HS-5 (cell line): Measurements from ENCODE around the gene CYP1A1.

Source experiments
- DNase-seq: peaks from one replicate; pipeline ENCODE4 v3.0.0-alpha.2; 2012; ENCODE audit warnings: low read depth

Gene CYP1A1, protein sequence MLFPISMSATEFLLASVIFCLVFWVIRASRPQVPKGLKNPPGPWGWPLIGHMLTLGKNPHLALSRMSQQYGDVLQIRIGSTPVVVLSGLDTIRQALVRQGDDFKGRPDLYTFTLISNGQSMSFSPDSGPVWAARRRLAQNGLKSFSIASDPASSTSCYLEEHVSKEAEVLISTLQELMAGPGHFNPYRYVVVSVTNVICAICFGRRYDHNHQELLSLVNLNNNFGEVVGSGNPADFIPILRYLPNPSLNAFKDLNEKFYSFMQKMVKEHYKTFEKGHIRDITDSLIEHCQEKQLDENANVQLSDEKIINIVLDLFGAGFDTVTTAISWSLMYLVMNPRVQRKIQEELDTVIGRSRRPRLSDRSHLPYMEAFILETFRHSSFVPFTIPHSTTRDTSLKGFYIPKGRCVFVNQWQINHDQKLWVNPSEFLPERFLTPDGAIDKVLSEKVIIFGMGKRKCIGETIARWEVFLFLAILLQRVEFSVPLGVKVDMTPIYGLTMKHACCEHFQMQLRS

DNA sequence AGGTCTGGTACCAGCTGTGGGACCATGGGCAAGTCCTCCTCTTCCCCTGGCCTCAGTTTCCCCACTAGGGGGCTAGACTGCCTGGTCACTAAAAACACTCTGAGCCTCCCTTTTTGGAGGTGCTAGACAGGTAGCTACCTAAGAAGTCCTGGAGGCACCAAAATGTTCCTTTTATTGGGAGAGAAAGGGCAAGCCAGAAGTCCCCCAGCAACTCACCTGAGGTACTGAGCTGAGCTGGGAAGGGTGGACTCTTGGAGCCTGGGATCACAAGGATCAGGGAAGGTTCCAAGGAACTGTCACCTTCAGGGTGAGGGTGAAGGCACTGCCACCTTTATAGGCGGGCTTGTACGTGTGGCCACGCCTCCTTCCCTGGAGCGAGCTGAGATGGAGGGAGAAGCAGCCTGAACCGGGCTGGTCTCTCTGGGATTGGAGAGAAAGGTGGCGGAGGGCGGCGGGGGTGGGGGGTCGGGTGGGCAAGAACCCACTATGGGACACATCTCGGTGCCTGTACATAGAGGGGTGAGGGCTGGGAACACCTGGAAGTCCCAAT, at the start of gene CYP1A1:
CYP1A1 (minus strand) TSS at position 304 of the 550 bp plus-strand sequence. CDS start 2,431 bp downstream, outside the sequence.
- DNase-seq = no peak

DNA sequence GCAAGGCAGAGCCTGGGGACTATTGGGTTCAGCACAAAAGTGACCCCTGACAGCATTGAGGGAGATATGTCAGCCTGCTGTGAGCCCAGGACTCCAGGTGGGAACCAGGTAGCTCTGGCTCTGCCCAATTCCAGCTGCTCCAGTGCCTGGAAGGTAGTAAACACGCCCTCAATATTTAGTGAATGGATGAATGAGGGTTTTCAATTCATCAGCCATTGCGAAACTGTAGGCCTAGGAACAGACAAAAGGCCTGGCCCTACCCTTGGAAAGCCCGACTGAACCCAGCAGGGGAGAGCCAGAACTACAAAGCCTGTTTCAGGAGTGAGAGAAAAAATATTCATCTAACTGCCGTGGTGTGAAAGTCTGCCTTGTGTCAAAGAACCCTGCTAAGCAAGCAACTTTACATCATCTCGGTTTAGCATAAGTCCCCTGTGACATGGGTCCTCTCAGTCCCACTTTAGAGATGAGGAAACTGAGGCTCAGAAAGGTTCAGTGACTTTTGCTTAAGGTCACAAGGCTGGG, 48.5 kb upstream of the CYP1A1 start:
- DNase-seq = no peak

DNA sequence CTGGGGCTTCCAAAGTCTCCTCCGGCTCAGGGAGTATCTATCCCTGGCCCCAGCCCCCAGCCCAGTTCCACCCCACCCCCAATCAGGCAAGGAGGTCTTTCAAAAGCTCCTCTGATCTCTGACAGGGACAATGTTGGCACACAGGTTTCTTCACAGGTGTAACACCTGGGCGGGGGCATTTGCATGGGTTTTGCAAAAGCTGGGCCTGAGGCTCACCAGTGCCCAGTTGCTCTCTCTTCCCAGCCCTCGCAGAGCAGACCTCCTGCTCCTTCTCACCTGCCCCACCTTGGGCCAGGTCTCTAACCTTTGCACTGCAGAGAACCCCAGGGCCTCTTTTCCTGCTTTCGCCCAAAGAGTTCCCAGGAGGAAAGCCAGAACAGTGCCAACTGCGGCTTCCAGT, 48.0 kb upstream of the CYP1A1 start:
- no peak for DNase-seq

DNA sequence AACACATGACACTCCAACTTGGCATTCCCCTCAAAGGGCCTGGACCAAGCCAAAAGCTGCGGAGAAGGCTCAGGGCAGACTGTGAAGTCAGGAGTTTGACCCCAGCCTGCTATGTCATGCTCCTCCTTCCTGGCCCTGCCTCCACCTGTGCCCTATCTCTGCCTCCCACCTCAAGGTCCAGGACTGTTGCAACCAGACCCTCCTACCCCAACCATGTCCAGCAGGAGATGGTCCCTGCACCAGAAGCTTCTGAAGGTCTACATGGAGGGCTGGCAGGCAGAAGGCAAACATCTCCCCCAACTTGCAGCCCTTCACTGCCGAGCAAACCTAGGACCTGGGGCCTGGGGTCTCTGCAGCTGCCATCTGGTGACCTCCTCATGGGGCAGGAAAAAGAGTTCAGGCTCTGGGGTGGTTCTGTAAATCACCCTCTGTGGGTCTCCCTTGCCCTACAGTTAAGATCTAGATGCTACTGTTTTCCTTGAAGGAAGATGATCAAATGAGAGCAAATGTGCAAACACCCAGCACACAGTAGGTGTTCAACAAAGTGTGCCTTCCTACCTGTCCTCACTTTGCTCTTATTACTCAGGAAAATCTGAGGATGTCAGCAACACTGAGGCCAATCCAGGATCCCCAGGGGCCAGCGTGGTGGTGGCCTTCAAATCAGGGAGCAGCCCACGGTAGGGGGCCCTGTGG, 45.0 kb upstream of the CYP1A1 start:
- no peak for DNase-seq

DNA sequence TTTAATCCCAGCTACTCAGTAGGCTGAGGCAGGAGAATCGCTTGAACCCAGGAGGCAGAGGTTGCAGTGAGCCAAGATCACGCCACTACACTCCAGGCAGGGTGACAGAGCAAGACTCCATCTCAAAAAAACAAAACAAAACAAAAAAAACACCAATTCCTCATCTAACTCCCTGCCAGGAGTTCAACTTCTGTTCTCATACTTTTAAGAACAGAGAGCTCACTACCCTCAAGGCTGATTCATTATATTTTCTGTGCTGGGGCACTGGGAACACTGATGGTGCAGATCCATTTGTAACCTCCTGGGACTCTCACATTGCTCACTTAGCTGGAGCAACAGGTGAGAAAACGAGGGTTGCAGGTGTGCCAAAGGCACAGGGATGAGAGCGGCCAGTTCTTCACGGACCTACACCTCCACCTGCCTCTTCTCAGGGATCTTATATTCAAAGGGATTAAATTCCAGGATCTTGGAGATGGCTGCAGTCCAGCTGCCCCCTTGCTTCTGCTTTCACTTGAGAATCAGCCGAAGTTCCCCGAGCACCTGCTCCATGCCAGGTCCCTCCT, 44.2 kb upstream of the CYP1A1 start:
- DNase-seq = no peak

DNA sequence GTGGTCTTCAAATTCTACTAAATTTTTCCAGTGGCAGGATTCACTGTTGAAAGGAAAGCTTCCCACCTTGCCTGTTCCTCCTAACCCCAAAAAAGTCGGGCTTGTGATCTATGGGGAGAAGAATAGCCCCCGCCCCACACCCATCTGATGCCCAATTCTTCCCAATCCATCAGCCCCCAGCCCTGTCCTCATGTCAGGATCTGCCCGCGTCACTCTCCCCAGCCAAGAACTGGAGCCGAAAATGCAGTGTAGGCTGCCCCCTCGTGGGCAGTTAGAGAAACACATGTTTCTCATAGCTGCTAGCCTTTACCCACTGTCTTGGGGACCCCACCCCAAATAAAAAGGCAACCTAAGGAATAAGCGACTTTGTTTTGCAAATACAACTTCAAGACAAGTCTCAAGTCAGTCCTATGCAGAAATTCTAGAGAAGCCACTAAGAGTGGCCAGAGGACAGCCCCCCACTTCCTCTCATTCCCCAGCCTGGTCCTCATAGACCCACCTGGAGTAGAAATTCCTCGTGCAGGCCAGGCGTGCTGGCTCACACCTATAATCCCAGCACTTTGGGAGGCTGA, 43.5 kb upstream of the CYP1A1 start:
- DNase-seq = no peak

DNA sequence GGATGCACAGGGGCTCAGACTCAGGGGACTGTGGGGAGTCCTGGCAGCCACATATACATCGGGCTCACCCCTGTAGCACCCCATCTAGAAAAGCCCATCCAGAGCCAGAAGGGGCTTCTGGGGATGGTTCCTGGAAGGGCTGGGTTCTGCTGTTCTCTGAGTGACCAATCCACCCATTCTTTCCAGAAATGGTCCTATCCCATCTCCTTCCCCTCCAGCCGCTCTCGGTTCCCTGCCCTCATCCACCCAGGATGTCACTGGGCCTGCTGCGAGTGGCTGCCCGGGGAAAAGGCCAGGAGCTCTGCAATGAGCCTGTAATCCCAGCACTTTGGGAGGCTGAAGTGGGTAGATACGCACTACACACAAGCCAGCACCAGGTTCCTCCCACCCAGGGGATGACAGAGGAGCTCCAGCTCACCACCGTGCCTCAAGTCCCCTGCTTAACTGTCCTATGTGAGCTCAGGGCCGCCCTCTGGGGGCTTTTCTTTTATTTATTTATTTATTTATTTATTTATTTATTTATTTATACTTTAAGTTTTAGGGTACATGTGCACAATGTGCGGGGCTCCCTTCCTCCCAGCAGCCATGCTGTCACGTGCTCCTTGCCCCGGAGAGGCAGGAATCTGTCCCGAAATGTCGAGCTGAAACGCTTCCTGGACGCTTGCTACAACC, 42.9 kb upstream of the CYP1A1 start:
- DNase-seq = no peak

DNA sequence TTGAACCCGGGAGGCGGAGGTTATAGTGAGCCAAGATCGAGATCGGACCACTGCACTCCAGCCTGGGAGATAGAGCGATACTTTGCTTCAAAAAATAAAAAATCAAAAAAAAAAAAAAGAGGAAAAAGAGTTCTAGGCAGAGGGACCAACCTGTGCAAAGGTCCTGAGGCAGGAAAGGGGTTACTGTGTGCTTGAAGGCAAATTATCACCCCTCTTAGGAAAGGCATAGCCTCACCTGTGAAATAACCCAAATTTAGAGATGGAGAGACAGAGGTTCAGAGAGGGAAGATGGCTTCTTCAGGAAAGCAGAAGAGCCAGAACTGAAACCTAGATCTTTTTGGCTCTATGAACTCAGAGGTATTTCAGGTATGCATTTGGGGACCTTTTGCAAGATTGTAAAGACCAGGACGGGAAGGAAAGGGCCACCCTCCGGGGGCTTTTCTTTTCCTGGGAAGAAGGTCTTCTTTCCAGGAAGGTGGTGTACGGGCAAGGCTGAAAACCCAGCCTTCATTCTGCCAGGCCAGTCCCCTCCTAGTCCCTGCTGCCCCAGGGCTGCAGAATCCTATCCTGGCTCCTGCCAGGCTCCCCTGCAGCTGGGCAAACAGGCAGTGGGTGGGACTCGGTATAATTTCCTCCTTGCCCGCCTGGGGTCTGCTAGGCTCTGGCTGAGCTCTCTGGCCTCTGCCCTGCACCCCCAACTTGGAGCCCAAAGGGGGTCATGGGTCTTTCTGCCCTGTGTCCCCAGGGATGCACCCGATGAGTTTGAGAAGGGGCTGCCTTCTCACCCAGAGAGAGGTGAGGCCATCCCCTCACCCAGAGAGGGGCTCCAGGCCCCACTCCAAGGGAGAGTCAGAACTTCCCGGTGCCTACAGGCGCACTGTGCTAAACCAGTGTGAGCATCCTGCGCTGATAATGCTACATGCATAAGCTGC, 42.1 kb upstream of the CYP1A1 start:
- no peak for DNase-seq

DNA sequence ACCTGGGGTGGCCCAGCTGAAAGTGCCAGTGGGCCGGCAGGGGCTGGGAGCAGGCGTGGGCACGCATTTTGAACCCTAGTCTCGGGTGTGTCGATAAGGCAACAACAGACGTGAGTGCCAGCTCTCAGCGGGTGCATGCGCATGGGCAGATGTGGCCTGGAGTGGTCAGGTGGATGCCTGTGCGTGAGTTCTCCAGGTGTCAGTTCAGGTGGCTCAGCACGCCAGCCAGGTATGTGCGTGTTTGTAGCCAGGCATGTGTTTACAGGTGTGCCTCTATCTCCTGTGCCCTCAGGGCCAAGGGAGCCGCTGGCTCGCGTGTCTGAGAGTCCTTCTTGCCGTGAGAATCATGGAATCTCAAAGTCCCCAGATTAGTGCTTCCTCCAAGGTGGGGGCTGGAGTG, 38.1 kb upstream of the CYP1A1 start:
- DNase-seq = no peak

DNA sequence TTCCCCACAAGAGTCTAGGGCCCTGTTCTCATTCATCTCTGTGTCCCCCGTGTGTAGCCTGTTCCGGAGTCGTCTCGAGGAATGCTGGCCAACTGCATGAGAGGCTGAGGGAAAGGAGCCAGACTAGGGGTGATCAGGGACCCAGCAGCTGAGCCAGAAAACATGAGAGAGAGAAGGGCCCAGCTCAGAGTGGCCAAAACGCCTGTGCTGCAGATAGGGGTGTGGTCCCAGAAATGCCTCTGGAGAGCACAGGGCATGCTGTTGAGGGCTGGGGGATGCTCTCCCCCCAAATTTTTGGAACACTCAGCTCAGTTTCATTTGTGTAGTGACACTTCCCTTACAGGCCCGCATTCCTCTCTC, 37.4 kb upstream of the CYP1A1 start:
- DNase-seq = no peak

DNA sequence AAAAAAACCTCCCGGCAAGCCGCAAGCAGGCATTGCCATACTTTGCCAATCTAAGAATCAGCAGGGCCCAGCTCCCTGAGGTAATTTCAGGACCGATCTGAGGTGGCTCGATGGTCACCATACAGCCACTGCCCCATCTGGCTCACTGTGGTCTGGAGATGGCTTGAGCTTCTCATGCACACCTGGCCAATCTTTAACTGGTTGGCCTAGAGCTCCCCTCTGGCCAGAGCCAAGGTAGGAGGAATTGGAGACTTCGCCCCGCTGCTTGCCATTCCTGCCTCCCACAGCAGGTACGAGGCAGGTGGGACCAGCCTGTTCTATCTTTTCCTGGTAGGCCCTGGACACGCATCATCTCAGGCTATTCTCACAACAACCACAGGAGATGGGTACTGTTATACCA, 33.4 kb upstream of the CYP1A1 start:
- no peak for DNase-seq

DNA sequence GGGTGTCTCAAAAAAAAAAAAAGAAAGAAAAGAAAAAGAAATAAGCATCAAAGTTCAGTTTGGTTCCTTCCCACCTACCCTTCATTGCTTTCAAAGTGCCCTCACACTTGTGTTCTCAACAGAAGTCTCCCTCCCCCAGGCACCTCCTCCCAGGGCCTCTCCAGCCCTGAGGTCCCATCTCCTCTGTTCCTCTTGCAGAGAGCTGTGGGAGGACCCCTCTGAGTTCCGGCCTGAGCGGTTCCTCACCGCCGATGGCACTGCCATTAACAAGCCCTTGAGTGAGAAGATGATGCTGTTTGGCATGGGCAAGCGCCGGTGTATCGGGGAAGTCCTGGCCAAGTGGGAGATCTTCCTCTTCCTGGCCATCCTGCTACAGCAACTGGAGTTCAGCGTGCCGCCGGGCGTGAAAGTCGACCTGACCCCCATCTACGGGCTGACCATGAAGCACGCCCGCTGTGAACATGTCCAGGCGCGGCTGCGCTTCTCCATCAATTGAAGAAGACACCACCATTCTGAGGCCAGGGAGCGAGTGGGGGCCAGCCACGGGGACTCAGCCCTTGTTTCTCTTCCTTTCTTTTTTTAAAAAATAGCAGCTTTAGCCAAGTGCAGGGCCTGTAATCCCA, 29.4 kb upstream of the CYP1A1 start:
- no peak for DNase-seq

DNA sequence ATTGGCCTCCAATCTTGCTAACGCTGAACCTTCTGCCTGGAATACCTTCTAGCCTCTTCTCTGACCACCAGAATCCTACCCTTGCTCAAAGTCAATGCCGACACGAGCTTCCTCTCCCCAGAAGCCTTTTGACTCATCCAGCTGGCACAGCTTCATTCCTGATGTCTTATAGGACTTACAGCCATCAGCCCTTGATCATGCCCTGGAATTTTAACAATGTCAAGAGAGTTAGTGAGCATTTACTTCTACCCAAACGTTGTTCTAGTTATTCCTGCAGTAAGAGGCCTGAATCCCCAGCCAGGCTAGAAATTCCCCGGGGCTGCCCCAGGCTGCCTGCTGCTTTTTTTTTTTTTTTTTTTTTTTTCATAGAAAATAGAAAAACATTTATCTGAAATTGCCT, 27.2 kb upstream of the CYP1A1 start:
- DNase-seq = peak; percentile 25

DNA sequence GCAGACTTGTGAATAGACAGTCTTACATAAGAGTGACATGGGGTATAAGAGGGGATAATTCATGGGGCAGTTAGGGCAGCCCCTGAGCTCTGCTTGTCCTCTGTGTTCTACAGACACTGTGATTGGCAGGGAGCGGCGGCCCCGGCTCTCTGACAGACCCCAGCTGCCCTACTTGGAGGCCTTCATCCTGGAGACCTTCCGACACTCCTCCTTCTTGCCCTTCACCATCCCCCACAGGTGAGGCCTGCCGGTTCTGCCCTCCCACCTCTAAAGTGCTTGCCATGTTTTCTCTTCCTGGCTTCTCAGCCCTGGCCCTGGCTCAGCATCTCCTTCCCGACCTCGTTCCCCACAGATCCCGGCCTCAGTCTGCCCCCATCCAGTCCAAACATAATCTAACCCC, 26.7 kb upstream of the CYP1A1 start:
- DNase-seq = no peak

DNA sequence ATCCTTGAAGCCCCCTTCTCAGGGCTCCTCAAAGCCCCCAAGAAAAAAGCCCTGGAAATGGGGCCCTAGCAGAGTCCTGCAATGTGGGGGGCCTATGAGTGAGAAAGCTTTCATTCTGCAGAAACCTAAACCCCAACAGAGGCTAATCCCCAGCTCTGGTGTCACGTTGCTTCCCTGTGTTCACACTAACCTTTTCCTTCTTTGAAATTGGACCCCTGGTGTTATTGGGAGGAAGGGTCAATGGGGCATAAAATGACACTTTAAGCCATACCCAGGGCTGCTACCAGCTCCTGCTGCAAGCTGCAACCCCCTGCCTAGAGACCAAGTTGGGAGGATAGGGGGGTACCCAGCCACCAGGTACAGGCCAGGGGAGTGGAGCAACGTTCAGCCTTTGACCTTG, 25.4 kb upstream of the CYP1A1 start:
- no peak for DNase-seq

DNA sequence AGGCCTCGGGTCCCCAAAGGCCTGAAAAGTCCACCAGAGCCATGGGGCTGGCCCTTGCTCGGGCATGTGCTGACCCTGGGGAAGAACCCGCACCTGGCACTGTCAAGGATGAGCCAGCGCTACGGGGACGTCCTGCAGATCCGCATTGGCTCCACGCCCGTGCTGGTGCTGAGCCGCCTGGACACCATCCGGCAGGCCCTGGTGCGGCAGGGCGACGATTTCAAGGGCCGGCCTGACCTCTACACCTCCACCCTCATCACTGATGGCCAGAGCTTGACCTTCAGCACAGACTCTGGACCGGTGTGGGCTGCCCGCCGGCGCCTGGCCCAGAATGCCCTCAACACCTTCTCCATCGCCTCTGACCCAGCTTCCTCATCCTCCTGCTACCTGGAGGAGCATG, 24.5 kb upstream of the CYP1A1 start:
- no peak for DNase-seq

DNA sequence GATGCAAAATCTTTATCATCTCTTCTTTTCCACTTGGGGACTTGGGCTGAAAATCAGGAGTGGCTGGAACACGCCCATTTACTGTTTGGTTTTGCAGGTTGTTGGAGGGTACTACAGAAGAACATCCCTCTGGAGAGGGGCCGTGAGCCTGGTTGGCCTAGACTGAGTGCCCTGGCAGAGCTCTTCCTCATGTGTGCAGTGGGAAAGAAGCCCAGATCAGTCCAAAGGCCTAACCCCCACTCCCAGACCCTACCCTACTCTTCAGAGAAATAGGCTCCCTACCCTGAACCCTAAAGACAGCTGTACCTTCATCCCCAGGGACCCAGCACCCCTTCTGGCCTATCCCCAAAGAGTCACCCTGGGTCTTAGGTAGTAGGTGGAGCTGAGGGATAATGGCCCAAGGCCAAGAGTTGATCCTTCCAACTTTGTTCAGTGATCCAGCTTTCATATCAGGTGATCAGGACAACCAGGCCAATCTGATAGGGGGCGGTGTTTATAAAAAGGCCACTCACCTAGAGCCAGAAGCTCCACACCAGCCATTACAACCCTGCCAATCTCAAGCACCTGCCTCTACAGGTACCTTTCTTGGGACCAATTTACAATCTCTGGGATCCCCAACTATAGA, 23.1 kb upstream of the CYP1A1 start, which contains the start of gene CYP1A2:
CYP1A2 (plus strand) TSS at position 524 of the 625 bp plus-strand sequence. CDS start 894 bp downstream, outside the sequence.
- DNase-seq = no peak

DNA sequence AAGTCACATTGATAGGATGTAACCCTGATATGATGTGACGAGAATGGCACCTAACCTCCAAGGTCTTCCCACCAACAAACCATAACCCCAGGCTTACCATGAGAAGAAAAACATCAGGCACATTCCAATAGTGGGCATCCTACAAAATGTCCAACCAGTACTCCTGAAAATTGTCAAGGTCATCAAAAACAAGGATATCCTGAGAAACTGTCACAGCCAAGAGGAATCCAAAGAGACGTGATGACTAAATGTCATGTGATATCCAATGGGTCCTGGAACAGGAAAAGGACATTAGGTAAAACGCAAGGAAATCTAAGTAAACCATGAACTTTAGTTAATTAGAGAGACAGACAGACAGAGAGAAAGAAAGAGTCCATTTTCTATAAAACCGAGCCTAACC, 21.1 kb upstream of the CYP1A1 start:
- DNase-seq = no peak

DNA sequence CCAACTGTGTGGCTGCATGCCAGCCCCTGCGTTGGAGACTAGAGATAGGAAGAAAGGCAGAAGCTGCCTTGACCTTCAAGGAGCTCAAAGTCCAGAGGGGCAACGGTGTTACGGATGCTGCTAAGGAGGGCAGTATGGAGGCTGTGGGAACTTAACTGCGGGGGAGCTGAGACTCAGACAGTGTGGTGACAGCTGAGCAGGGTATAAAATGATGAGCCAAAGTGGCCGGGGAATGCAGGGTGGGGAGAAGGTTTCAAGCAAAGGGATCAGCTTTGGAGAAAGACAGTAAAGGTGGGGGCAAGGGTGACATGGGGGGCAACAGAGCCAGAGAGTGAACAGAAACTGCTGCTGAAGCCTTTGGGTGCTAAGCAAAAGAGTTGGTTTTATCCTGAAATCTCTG, 17.1 kb upstream of the CYP1A1 start:
- no peak for DNase-seq
